Ascending aorta (tissue), 2 donors: ENCODE data around the gene RGS10. TPM values are rescaled to one million over a fixed set of nuclear protein-coding genes. Genes with fewer than 3 reads are reported as not detected.

Source experiments
- DNase-seq, 2 donors: peaks; one replicate each; pipeline ENCODE4 v3.0.0-alpha.2; 2019; ENCODE audit warnings: low spot score in 2 of 2
- H3K27ac ChIP-seq, 2 donors: fragments of 200-600 bp; sonication (generic); one replicate each; pipeline ENCODE4 v1.5.1; 2016 to 2017; ENCODE audit warnings: mild to moderate bottlenecking in 1 of 2
- H3K27me3 ChIP-seq: fragments of 200-600 bp; sonication (generic); one replicate; pipeline ENCODE4 v1.5.1; 2017
- H3K36me3 ChIP-seq, 2 donors: fragments of 200-600 bp; sonication (generic); one replicate each; pipeline ENCODE4 v1.5.1; 2016
- H3K4me1 ChIP-seq, 2 donors: fragments of 200-600 bp; sonication (generic); one replicate each; pipeline ENCODE4 v1.5.1; 2016 to 2017; ENCODE audit warnings: mild to moderate bottlenecking in 1 of 2
- H3K4me3 ChIP-seq, 2 donors: fragments of 200-600 bp; sonication (generic); one replicate each; pipeline ENCODE4 v1.5.1; 2016 to 2017; ENCODE audit warnings: mild to moderate bottlenecking in 1 of 2
- H3K9me3 ChIP-seq, 2 donors: fragments of 200-600 bp; sonication (generic); one replicate each; pipeline ENCODE4 v1.5.1; 2016
- intact Hi-C: fragments of 100-400 bp; cut with DNase I; formaldehyde crosslinking; loops from one replicate; pipeline ENCODE4 v1.15.1; 2023
- total RNA-seq: library from RNA; depleted of rRNA; stranded (reverse); fragments of >200 nt; gene quantifications from one replicate; pipeline ENCODE4 v1.1.0, GENCODE V29; 2016
- TF ChIP-seq, protein P1 (sequence below), 3 experiments: fragments of 200-600 bp in 2 of 3; fragments of 450-650 bp in 1 of 3; sonication (generic) in 2 of 3; IDR thresholded peaks; one replicate each; pipeline ENCODE4 v1.5.1; 2016 to 2019; ENCODE audit warnings: antibody characterized with exemption in 3 of 3, mild to moderate bottlenecking in 1 of 3, moderate library complexity in 1 of 3

RGS10 gene, protein sequence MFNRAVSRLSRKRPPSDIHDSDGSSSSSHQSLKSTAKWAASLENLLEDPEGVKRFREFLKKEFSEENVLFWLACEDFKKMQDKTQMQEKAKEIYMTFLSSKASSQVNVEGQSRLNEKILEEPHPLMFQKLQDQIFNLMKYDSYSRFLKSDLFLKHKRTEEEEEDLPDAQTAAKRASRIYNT
- 42.9 TPM for total RNA-seq

DNA sequence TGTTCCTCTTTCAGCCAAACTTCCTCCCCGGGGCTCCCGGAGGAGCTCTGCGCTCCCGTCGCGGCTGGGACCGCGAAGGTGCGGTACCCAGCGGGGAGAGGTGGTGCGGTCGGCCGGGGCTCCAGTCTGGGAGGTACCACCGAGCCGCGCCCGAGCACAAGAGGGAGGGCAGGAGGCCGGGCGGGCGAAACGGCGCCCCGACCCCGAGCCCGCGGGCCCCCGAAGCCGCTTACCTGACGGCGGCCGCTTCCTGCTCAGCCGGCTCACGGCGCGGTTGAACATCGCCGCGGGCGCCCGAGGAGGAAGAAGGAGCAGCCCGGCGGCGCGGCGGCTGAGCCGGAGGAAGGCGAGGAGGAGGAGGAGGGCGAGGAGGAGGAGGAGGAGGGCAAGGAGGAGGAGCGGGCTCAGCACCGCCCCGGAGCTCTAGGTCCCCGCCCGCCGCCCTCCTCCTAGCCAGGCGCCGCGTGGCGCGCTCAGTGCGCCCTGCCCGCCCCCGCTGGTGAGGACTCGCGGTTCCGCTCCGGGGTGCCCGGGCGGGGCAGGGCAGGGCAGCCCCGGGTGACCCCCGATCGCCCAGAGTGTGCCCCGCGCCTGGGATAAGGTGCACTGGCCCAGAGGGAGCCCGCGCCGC, at the start of gene RGS10:
Gene RGS10 (minus strand): TSS at position 363 of the 631 bp plus-strand sequence. CDS start 81 bp downstream, at position 282.
- intact Hi-C loops = loop anchor here (2.0 to 5.0 kb wide), 4 partner anchors 55 to 365 kb away; partner anchors contain the start of genes BAG3, PRDX3 and TIAL1

DNA sequence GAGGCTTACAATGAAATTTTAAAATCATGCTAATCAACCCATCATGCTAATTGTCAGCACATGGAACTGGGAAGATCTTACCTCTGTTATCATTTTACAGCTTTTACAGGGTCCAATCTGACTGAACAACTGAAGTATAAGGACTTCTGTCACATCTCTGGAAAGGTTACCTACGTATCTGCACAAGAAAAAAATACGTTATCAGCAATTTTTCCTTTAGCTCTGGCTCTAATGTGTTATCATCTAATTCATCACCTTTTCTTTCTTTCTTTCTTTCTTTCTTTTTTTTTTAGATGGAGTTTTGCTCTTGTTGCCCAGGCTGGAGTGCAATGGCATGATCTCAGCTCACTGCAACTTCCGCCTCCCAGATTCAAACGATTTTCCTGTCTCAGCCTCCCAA, 45.6 kb upstream of the RGS10 start:
- Histone ChIP-seq H3K27ac (no peak overlapping the region), H3K4me1 (peaks cover 0 to 8% of the 10 kb centered on the region in 2 donors), H3K9me3 (no peaks in the 10 kb centered on the region), H3K27me3 (no peaks in the 10 kb centered on the region), H3K36me3 (peaks cover 19 to 34% of the 10 kb centered on the region in 2 donors), H3K4me3 (no peak overlapping the region)
- no peak for DNase-seq
- TF ChIP-seq, protein P1, sequence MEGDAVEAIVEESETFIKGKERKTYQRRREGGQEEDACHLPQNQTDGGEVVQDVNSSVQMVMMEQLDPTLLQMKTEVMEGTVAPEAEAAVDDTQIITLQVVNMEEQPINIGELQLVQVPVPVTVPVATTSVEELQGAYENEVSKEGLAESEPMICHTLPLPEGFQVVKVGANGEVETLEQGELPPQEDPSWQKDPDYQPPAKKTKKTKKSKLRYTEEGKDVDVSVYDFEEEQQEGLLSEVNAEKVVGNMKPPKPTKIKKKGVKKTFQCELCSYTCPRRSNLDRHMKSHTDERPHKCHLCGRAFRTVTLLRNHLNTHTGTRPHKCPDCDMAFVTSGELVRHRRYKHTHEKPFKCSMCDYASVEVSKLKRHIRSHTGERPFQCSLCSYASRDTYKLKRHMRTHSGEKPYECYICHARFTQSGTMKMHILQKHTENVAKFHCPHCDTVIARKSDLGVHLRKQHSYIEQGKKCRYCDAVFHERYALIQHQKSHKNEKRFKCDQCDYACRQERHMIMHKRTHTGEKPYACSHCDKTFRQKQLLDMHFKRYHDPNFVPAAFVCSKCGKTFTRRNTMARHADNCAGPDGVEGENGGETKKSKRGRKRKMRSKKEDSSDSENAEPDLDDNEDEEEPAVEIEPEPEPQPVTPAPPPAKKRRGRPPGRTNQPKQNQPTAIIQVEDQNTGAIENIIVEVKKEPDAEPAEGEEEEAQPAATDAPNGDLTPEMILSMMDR (IDR thresholded peaks at IDR 0.05) = no peak
- intact Hi-C loops = no loop called here

More for the DNA sequence above, at the start of gene RGS10:
- Histone ChIP-seq H3K27me3 (no peaks in the 10 kb centered on the region), H3K27ac (peak within 1 kb of the TSS; percentile 58 to 79), H3K4me3 (peak within 1 kb of the TSS; percentile 85 to 89), H3K9me3 (no peaks in the 10 kb centered on the region), H3K4me1 (peaks cover 0 to 10% of the 10 kb centered on the region in 2 donors), H3K36me3 (no peaks in the 10 kb centered on the region)
- TF ChIP-seq, protein P1 (IDR thresholded peaks at IDR 0.05) = no peak
- DNase-seq = peak; percentile 49 to 82

DNA sequence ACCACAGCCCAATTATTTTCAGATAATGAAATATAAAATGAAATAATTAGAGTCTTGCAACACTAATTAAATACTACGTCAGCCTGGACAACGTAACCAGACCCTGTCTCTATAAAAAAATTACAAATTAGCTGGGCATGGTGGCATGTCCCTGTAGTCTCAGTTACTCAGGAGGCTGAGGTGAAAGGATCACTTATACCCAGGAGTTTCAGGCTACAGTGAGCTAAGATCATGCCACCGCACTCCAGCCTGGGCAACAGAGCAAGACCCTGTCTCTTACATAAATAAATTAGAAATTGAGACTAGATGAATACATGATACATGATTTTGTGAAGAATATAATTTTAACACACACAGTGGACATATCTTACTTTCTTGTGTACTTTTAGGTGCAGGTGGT, 35.8 kb upstream of the RGS10 start:
- H3K4me1 ChIP-seq = no peaks in the 10 kb centered on the region
- DNase-seq = no peak
- TF ChIP-seq, protein P1 (IDR thresholded peaks at IDR 0.05) = no peak
- peaks cover 45 to 73% of the 10 kb centered on the region in 2 donors for H3K36me3 ChIP-seq
- H3K27me3 ChIP-seq = no peaks in the 10 kb centered on the region
- H3K9me3 ChIP-seq = no peaks in the 10 kb centered on the region
- intact Hi-C loops = no loop called here
- no peak overlapping the region for H3K27ac ChIP-seq
- no peak overlapping the region for H3K4me3 ChIP-seq

DNA sequence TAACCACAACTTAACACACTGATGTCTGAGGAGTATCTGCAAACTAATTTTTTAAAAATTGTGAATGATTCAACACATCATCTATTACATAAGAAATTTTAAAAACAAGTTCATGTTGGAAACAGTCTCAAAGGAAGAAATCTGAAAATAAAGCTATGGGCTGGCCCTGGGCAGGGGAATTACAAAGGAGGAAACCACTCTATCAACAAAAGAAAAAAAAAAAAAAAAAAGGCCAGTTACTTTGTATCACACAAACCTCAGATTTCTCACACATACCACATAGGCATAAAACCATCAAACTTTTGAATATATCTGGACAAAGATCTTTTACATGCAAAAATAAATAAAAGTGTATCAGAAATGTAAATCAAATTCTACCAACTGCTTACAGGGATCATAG, 33.5 kb upstream of the RGS10 start:
- Histone ChIP-seq H3K4me3 (no peak overlapping the region), H3K27ac (no peak overlapping the region), H3K9me3 (no peaks in the 10 kb centered on the region), H3K4me1 (no peaks in the 10 kb centered on the region), H3K36me3 (peaks cover 58 to 77% of the 10 kb centered on the region in 2 donors), H3K27me3 (no peaks in the 10 kb centered on the region)
- DNase-seq = no peak
- intact Hi-C loops = no loop called here
- TF ChIP-seq, protein P1 (IDR thresholded peaks at IDR 0.05) = no peak

DNA sequence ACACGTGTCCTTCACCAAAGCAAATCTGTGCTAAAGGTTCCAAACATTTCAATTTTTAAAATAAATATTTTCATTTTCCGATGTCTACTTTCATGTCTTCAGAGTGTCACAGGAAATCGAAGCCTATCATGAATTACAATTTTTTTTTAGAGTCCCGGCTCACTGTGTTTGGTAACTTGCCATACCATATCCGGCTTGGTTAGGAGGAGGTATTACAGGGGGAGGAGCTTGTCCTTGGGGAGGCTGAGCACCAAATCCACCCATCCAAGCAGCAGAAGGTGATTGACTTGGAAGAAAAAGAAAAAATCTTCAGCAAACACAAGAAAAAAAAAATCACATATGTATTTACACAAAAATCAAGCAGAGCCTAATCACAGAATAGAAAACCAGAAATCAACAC, 33.0 kb upstream of the RGS10 start:
- Histone ChIP-seq H3K27ac (no peak overlapping the region), H3K27me3 (no peaks in the 10 kb centered on the region), H3K4me1 (no peaks in the 10 kb centered on the region), H3K36me3 (peaks cover 58 to 77% of the 10 kb centered on the region in 2 donors), H3K4me3 (no peak overlapping the region), H3K9me3 (no peaks in the 10 kb centered on the region)
- no peak for DNase-seq
- TF ChIP-seq, protein P1 (IDR thresholded peaks at IDR 0.05) = no peak
- intact Hi-C loops = no loop called here
